T-helper 1 cell treated with Interleukin-12 subunit alpha and Interleukin-12 subunit beta and Interleukin-4 antibody, amounts not matched to agents 30 μg/mL and 1 μg/mL, for 36 hours (primary cell): ENCODE measurements around the gene TTC3.
A peak's percentile ranks its signal among the peaks of the same experiment; 100 is the strongest.

Source experiments
- H3K27ac Mint-ChIP-seq: one replicate; pipeline ENCODE4 v1.8.0; 2021; ENCODE audit warnings: mild to moderate bottlenecking, mixed read lengths
- H3K27me3 Mint-ChIP-seq: one replicate; pipeline ENCODE4 v1.8.0; 2021; ENCODE audit warnings: low read depth, mixed read lengths
- H3K36me3 Mint-ChIP-seq: one replicate; pipeline ENCODE4 v1.8.0; 2021; ENCODE audit warnings: low read depth, mixed read lengths
- H3K4me1 Mint-ChIP-seq: one replicate; pipeline ENCODE4 v1.8.0; 2021; ENCODE audit warnings: low read depth, mixed read lengths
- H3K4me3 Mint-ChIP-seq: one replicate; pipeline ENCODE4 v1.8.0; 2021; ENCODE audit warnings: mild to moderate bottlenecking, moderate library complexity, mixed read lengths
- H3K9me3 Mint-ChIP-seq: one replicate; pipeline ENCODE4 v1.8.0; 2021; ENCODE audit warnings: mixed read lengths

Gene TTC3

GRCh38 chr21:37196847-37197246 is 123.8 kb downstream of the TTC3 start:
- H3K27me3 Mint-ChIP-seq = no peaks in the 10 kb centered on the region
- H3K27ac Mint-ChIP-seq = no peak overlapping the region
- peaks cover 19% of the 10 kb centered on the region for H3K36me3 Mint-ChIP-seq
- H3K4me3 Mint-ChIP-seq = no peak overlapping the region
- peaks cover 3% of the 10 kb centered on the region for H3K4me1 Mint-ChIP-seq
- no peaks in the 10 kb centered on the region for H3K9me3 Mint-ChIP-seq

GRCh38 chr21:37197746-37198145 is 124.7 kb downstream of the TTC3 start:
- Mint-ChIP-seq H3K4me1 (no peaks in the 10 kb centered on the region), H3K9me3 (no peaks in the 10 kb centered on the region), H3K27ac (no peak overlapping the region), H3K27me3 (no peaks in the 10 kb centered on the region), H3K36me3 (peaks cover 22% of the 10 kb centered on the region), H3K4me3 (no peak overlapping the region)

- peaks cover 24% of the 10 kb centered on the region for H3K36me3 Mint-ChIP-seq
- no peaks in the 10 kb centered on the region for H3K9me3 Mint-ChIP-seq
Observed at GRCh38 chr21:37199057-37199924, 126.2 kb downstream of the TTC3 start.

DNA sequence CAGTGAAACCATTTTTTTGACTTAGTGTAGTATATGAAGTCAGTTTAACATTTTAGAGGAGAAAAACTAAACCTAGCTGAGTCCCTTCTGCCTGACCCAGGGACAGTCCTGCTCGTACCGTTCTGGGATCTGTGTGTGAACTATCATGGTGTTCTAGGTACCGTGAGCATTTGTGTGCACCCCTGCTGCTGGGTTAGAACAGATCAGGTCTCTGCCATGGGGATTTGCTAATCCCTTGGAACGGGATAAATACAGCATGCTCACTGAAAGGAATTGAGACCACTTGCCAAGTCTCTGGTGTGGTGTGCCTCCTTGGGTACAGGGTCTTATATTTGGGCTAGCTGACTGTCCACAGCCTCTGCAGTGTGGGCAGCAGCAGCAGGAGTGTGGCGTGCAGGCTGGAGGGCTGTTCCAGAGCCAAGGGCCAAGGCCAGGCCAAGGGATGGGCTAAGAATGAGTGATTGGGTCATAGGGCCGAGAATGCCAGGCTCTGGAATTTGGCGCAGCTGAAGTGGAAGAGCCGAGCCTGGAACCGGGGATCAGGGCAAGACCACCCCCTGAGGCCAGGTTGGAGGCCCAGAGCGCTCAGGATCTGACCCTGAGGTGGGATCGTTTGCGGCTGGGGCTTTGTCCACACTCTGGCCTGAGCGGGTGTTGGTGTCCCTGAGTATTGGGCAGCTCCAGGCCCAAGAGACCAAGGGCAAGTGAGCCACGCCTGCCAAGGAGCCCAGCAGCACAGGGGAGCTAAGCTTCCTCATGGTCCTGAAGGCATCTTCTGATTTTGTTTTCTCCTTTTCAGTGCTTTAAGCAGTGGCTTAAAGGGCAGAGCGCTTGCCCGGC is 127.8 kb downstream of the TTC3 start:
- H3K4me3 Mint-ChIP-seq = no peak overlapping the region
- no peaks in the 10 kb centered on the region for H3K9me3 Mint-ChIP-seq
- H3K27me3 Mint-ChIP-seq = no peaks in the 10 kb centered on the region
- H3K36me3 Mint-ChIP-seq = peaks cover 16% of the 10 kb centered on the region
- no peaks in the 10 kb centered on the region for H3K4me1 Mint-ChIP-seq
- no peak overlapping the region for H3K27ac Mint-ChIP-seq

More at GRCh38 chr21:37199057-37199924, 126.2 kb downstream of the TTC3 start:
- Mint-ChIP-seq H3K27ac (no peak overlapping the region), H3K4me1 (no peaks in the 10 kb centered on the region), H3K4me3 (no peak overlapping the region), H3K27me3 (no peaks in the 10 kb centered on the region)

GRCh38 chr21:37202221-37203110 is 129.4 kb downstream of the TTC3 start:
- no peak overlapping the region for H3K4me3 Mint-ChIP-seq
- no peaks in the 10 kb centered on the region for H3K9me3 Mint-ChIP-seq
- H3K27me3 Mint-ChIP-seq = no peaks in the 10 kb centered on the region
- H3K27ac Mint-ChIP-seq = no peak overlapping the region
- peaks cover 5% of the 10 kb centered on the region for H3K4me1 Mint-ChIP-seq
- H3K36me3 Mint-ChIP-seq = peaks cover 17% of the 10 kb centered on the region

- Mint-ChIP-seq H3K4me1 (peaks cover 15% of the 10 kb centered on the region), H3K27ac (no peak overlapping the region), H3K36me3 (peaks cover 13% of the 10 kb centered on the region), H3K9me3 (no peaks in the 10 kb centered on the region), H3K4me3 (no peak overlapping the region), H3K27me3 (no peaks in the 10 kb centered on the region)
Observed at GRCh38 chr21:37204580-37204979, 131.5 kb downstream of the TTC3 start.

DNA sequence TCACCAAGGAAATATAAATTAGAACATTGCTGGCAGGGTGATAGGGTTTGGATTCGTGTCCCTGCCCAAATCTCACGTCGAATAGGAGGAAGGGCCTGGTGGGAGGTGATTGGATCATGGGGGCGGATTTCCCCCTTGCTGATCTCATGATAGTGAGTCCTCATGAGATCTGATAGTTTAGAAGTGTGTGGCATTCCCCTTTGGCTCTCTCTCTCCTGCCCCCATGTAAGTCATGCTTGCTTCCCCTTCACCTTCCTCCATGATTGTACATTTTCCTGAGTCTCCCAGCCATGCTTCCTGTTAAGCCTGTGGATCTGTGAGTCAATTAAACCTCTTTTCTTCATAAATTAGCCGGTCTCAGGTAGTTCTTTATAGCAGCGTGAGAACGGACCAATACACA is 133.4 kb downstream of the TTC3 start:
- Mint-ChIP-seq H3K4me1 (peaks cover 15% of the 10 kb centered on the region), H3K36me3 (peaks cover 11% of the 10 kb centered on the region), H3K27ac (no peak overlapping the region), H3K27me3 (no peaks in the 10 kb centered on the region), H3K9me3 (no peaks in the 10 kb centered on the region), H3K4me3 (no peak overlapping the region)

- peaks cover 6% of the 10 kb centered on the region for H3K36me3 Mint-ChIP-seq
- H3K27me3 Mint-ChIP-seq = peaks cover 4% of the 10 kb centered on the region
- H3K27ac Mint-ChIP-seq = peak overlapping the region; percentile 16
- H3K9me3 Mint-ChIP-seq = no peaks in the 10 kb centered on the region
- peaks cover 15% of the 10 kb centered on the region for H3K4me1 Mint-ChIP-seq
- peak overlapping the region; percentile 62 for H3K4me3 Mint-ChIP-seq
Observed at GRCh38 chr21:37207441-37208009, 134.5 kb downstream of the TTC3 start.

DNA sequence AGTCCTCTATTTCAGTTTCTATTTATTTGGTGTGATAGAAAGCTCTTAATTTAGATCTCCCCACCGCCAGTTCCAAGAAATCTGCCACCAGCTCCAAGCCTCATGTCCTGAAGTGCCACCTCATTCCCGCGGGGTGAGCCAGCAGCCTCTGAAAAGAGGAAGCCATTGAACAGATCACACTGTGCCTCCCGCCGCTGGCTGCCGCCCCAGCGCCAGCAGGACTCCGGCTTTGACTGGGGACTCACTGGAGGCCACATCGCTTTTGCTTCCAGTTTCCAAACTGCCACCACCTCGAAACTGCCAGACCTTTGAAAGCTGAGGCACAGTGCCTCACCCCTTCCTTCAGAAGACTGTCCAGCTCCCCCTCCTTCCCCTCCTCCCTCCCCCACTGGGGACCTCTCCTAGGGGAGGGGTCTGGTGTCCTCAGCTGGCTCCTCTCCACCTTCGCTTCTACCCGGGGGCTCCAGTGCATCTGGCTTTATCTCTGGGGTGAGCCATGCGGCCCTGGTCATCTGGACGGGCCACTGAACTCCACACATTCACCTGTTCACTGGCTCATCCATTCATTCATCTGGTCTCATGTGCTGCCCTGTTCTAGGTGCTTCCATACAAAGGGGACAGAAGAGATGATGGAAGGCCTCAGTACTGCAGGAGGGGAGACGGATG is 135.1 kb downstream of the TTC3 start:
- Mint-ChIP-seq H3K4me3 (peak overlapping the region; percentile 62), H3K27me3 (peaks cover 4% of the 10 kb centered on the region), H3K4me1 (peaks cover 15% of the 10 kb centered on the region), H3K9me3 (no peaks in the 10 kb centered on the region), H3K36me3 (peaks cover 3% of the 10 kb centered on the region), H3K27ac (peak overlapping the region; percentile 74)

- H3K27me3 Mint-ChIP-seq = peaks cover 4% of the 10 kb centered on the region
- peak overlapping the region; percentile 6 for H3K27ac Mint-ChIP-seq
- no peaks in the 10 kb centered on the region for H3K9me3 Mint-ChIP-seq
- no peak overlapping the region for H3K4me3 Mint-ChIP-seq
- peaks cover 15% of the 10 kb centered on the region for H3K4me1 Mint-ChIP-seq
- peaks cover 3% of the 10 kb centered on the region for H3K36me3 Mint-ChIP-seq
Observed at GRCh38 chr21:37208741-37209225, 135.7 kb downstream of the TTC3 start.

DNA sequence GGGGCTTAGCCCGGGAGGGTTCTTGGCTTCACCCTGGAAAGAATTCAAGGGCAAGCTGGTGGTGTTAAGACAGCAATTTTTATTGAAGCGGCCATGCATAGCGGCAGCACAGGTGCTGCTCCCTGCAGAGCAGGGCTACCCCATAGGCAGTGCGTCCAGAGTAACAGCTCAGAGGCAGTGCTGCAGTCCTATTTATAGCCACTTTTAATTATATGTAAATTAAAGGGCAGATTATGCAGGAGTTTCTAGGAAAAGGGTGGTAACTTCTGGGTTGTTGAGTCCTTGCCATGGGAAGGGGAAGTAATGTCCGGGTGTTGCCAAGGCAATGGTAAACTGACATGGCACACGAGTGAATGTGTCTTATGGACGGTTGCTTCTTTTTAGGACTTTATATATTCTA is 137.1 kb downstream of the TTC3 start:
- H3K4me3 Mint-ChIP-seq = no peak overlapping the region
- H3K27me3 Mint-ChIP-seq = peaks cover 4% of the 10 kb centered on the region
- no peaks in the 10 kb centered on the region for H3K9me3 Mint-ChIP-seq
- no peak overlapping the region for H3K27ac Mint-ChIP-seq
- peaks cover 15% of the 10 kb centered on the region for H3K4me1 Mint-ChIP-seq
- H3K36me3 Mint-ChIP-seq = peaks cover 3% of the 10 kb centered on the region

- Mint-ChIP-seq H3K4me3 (no peak overlapping the region), H3K36me3 (peaks cover 3% of the 10 kb centered on the region), H3K9me3 (no peaks in the 10 kb centered on the region), H3K27ac (no peak overlapping the region), H3K27me3 (peaks cover 4% of the 10 kb centered on the region), H3K4me1 (peaks cover 15% of the 10 kb centered on the region)
Observed at GRCh38 chr21:37210799-37211198, 137.7 kb downstream of the TTC3 start.

DNA sequence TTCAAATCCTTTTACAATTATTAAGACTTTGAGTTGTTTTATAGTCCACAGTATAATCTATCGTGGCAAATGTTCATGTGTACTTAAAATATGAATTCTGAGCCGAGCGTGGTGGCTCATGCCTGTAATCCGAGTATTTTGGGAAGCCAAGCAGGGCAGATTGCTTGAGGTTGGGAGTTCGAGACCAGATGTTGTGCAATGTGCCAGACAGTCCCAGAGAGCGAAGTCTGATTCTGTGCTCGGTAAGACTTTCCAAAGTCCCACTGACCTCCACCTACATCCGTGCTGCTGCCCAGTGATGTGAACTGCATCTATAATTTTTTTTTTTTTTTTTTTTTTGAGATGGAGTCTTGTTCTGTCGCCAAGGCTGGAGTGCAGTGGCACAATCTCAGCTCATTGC is 141.9 kb downstream of the TTC3 start:
- H3K4me1 Mint-ChIP-seq = peaks cover 11% of the 10 kb centered on the region
- no peak overlapping the region for H3K27ac Mint-ChIP-seq
- H3K9me3 Mint-ChIP-seq = no peaks in the 10 kb centered on the region
- H3K27me3 Mint-ChIP-seq = peaks cover 4% of the 10 kb centered on the region
- H3K36me3 Mint-ChIP-seq = peaks cover 5% of the 10 kb centered on the region
- H3K4me3 Mint-ChIP-seq = no peak overlapping the region
